Measurements from ENCODE around the gene SLC25A21. TPM values are rescaled to one million over a fixed set of nuclear protein-coding genes. Genes with fewer than 3 reads are reported as not detected.

SLC25A21 gene
- total RNA-seq, 1 donor from 2014 or later, result 0.81 TPM

GRCh38 chr14:36659822-36660735 is 512.3 kb downstream of the SLC25A21 start:
- no peak for TF ChIP-seq CTCF (conservative IDR thresholded peaks at IDR 0.05; ENCODE audit: low read depth, low read length)
- no peak for DNase-seq (ENCODE audit: low read depth)
- H3K4me3 ChIP-seq (ENCODE audit: low read depth, low read length), result no peak overlapping the region

GRCh38 chr14:36659010-36659821 is 513.2 kb downstream of the SLC25A21 start:
- TF ChIP-seq CTCF (conservative IDR thresholded peaks at IDR 0.05; ENCODE audit: low read depth, low read length), result no peak
- DNase-seq (ENCODE audit: low read depth), result no peak
- no peak overlapping the region for H3K4me3 ChIP-seq (ENCODE audit: low read depth, low read length)

- no peak for TF ChIP-seq CTCF (conservative IDR thresholded peaks at IDR 0.05; ENCODE audit: low read depth, low read length)
- H3K4me3 ChIP-seq (ENCODE audit: low read depth, low read length), result no peak overlapping the region
- no peak for DNase-seq (ENCODE audit: low read depth)
Measured at GRCh38 chr14:36658123-36659009, 514.0 kb downstream of the SLC25A21 start.

- H3K4me3 ChIP-seq (ENCODE audit: low read depth, low read length), result no peak overlapping the region
Measured at GRCh38 chr14:36657399-36658122, 514.8 kb downstream of the SLC25A21 start.

GRCh38 chr14:36656687-36657398 is 515.6 kb downstream of the SLC25A21 start:
- DNase-seq (ENCODE audit: low read depth), result no peak
- no peak overlapping the region for H3K4me3 ChIP-seq (ENCODE audit: low read depth, low read length)
- TF ChIP-seq CTCF (conservative IDR thresholded peaks at IDR 0.05; ENCODE audit: low read depth, low read length), result no peak

More at GRCh38 chr14:36657399-36658122, 514.8 kb downstream of the SLC25A21 start:
- no peak for TF ChIP-seq CTCF (conservative IDR thresholded peaks at IDR 0.05; ENCODE audit: low read depth, low read length)
- no peak for DNase-seq (ENCODE audit: low read depth)

Measured in epithelial cell of proximal tubule (primary cell).